ENCODE data around the gene INSIG1.

DNA sequence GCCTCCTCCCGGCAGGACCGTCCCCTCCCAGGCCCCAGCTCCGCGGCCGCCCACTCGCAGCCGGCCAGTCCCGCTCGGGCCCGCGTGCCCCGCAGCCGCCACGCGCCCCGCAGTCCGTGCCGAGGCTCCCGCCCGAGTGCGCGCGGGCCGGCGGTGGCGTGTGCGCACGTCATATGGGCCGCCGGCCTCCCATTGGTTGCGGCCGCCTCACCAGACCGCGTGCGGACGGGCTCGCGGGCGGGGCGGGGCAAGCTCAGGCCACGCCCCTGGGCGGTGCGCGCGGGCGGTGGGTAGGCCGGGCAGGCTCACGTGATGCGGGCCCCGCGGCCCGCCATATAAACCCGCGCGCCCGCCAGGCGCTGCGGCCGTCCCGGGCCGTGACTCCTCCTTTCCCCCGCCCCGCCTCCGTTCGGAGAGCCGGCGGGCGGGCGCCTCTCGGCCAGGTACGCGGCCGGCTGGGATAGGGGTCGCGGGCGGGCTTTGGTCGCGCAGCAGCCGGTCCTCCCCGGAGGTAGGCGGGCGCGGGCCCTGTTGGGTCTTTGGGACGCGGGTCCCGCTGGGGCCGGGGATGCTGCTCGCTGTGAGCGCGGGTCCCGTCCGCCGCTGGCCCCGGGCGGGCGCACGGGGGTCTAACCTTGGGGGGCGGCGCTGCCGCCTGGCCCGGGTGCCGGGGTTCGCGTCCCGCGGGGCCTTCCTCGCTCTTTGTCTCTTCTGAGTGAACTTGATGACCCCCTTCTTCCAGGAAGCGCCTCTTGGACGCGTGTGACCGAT is at the start of gene INSIG1:
- TF ChIP-seq MXI1 (IDR thresholded peaks at IDR 0.05; ENCODE audit: low read depth, low read length) (peak; percentile 77), MEF2A (IDR thresholded peaks at IDR 0.05; ENCODE audit: borderline replicate concordance, low read depth) (no peak), EP300 (IDR thresholded peaks at IDR 0.05; ENCODE audit: borderline replicate concordance in 1 of 2, low read depth in 1 of 2, low read length in 1 of 2) (no peak), RFX5 (IDR thresholded peaks at IDR 0.05; ENCODE audit: low read length) (peak; percentile 88), TAF1 (IDR thresholded peaks at IDR 0.05; ENCODE audit: borderline replicate concordance, low read depth, low read length) (no peak), JUND (IDR thresholded peaks at IDR 0.05) (no peak), POLR2AphosphoS5 (IDR thresholded peaks at IDR 0.05; ENCODE audit: low read depth, low read length) (peak; percentile 32)
- TF ChIP-seq, protein P1, sequence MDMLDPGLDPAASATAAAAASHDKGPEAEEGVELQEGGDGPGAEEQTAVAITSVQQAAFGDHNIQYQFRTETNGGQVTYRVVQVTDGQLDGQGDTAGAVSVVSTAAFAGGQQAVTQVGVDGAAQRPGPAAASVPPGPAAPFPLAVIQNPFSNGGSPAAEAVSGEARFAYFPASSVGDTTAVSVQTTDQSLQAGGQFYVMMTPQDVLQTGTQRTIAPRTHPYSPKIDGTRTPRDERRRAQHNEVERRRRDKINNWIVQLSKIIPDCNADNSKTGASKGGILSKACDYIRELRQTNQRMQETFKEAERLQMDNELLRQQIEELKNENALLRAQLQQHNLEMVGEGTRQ (IDR thresholded peaks at IDR 0.05; ENCODE audit: borderline replicate concordance, low read depth, low read length), result peak; percentile 91
- TF ChIP-seq, protein P2, sequence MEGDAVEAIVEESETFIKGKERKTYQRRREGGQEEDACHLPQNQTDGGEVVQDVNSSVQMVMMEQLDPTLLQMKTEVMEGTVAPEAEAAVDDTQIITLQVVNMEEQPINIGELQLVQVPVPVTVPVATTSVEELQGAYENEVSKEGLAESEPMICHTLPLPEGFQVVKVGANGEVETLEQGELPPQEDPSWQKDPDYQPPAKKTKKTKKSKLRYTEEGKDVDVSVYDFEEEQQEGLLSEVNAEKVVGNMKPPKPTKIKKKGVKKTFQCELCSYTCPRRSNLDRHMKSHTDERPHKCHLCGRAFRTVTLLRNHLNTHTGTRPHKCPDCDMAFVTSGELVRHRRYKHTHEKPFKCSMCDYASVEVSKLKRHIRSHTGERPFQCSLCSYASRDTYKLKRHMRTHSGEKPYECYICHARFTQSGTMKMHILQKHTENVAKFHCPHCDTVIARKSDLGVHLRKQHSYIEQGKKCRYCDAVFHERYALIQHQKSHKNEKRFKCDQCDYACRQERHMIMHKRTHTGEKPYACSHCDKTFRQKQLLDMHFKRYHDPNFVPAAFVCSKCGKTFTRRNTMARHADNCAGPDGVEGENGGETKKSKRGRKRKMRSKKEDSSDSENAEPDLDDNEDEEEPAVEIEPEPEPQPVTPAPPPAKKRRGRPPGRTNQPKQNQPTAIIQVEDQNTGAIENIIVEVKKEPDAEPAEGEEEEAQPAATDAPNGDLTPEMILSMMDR (IDR thresholded peaks at IDR 0.05), result 0 out of 2 replicates have a peak, but pooled peaks have one; percentile 10
- TF ChIP-seq, protein P3, sequence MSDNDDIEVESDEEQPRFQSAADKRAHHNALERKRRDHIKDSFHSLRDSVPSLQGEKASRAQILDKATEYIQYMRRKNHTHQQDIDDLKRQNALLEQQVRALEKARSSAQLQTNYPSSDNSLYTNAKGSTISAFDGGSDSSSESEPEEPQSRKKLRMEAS (IDR thresholded peaks at IDR 0.05; ENCODE audit: low read depth), result peak; percentile 21; the same call in 1 of the 2 replicates

All from SK-N-SH (cell line).